ENCODE data around the gene LAMTOR2. TPM values are rescaled to one million over a fixed set of nuclear protein-coding genes. Genes with fewer than 3 reads are reported as not detected.
A peak's percentile ranks its signal among the peaks of the same experiment; 100 is the strongest.

Gene LAMTOR2
- total and polyA plus RNA-seq, 2 experiments from 2014 or later = 48.5 to 142 TPM

- Histone ChIP-seq H2AFZ (no peak overlapping the region), H3K4me3 (no peak overlapping the region), H3K9me2 (replicated peaks; ENCODE audit: insufficient read depth) (no peaks in the 10 kb centered on the region), H3K4me2 (no peak overlapping the region), H3K36me3 (replicated peaks; ENCODE audit: insufficient read depth, low read depth) (no peaks in the 10 kb centered on the region), H3K9me3 (ENCODE audit: low read depth) (no peaks in the 10 kb centered on the region), H3K27ac (peak overlapping the region; percentile 37), H3K27me3 (no peaks in the 10 kb centered on the region), H3K79me2 (peaks cover 26% of the 10 kb centered on the region), H3K4me1 (ENCODE audit: insufficient read depth) (peaks cover 9% of the 10 kb centered on the region), H4K20me1 (ENCODE audit: insufficient read depth, poor library complexity, severe bottlenecking) (peaks cover 22% of the 10 kb centered on the region)
- TF ChIP-seq, protein P1, sequence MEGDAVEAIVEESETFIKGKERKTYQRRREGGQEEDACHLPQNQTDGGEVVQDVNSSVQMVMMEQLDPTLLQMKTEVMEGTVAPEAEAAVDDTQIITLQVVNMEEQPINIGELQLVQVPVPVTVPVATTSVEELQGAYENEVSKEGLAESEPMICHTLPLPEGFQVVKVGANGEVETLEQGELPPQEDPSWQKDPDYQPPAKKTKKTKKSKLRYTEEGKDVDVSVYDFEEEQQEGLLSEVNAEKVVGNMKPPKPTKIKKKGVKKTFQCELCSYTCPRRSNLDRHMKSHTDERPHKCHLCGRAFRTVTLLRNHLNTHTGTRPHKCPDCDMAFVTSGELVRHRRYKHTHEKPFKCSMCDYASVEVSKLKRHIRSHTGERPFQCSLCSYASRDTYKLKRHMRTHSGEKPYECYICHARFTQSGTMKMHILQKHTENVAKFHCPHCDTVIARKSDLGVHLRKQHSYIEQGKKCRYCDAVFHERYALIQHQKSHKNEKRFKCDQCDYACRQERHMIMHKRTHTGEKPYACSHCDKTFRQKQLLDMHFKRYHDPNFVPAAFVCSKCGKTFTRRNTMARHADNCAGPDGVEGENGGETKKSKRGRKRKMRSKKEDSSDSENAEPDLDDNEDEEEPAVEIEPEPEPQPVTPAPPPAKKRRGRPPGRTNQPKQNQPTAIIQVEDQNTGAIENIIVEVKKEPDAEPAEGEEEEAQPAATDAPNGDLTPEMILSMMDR (IDR thresholded peaks at IDR 0.05; ENCODE audit: poor library complexity) = no peak
- TF ChIP-seq EZH2phosphoT487 (IDR thresholded peaks at IDR 0.05; ENCODE audit: low read depth, severe bottlenecking, unreplicated experiment) = no peak
- TF ChIP-seq EZH2 (IDR thresholded peaks at IDR 0.05; ENCODE audit: borderline replicate concordance) = no peak
- WGBS (ENCODE audit: low lambda C conversion rate, missing lambda C conversion rate) = 69% methylated on average over 5 of the region's 6 CpGs
- DNase-seq (ENCODE audit: low spot score) = no peak
Observed at GRCh38 chr1:156072251-156072650, 17.7 kb downstream of the LAMTOR2 start.

GRCh38 chr1:156073110-156073687 lies 18.6 kb downstream of the LAMTOR2 start:
- H3K79me2 ChIP-seq = peaks cover 36% of the 10 kb centered on the region
- H3K36me3 ChIP-seq (replicated peaks; ENCODE audit: insufficient read depth, low read depth) = no peaks in the 10 kb centered on the region
- H3K4me2 ChIP-seq = no peak overlapping the region
- peaks cover 13% of the 10 kb centered on the region for H3K4me1 ChIP-seq (ENCODE audit: insufficient read depth)
- no peak for DNase-seq (ENCODE audit: low spot score)
- no peaks in the 10 kb centered on the region for H3K27me3 ChIP-seq
- no peak overlapping the region for H2AFZ ChIP-seq
- H3K9me3 ChIP-seq (ENCODE audit: low read depth) = no peaks in the 10 kb centered on the region
- H3K9me2 ChIP-seq (replicated peaks; ENCODE audit: insufficient read depth) = no peaks in the 10 kb centered on the region
- H3K4me3 ChIP-seq = no peak overlapping the region
- H4K20me1 ChIP-seq (ENCODE audit: insufficient read depth, poor library complexity, severe bottlenecking) = peaks cover 31% of the 10 kb centered on the region
- 33% methylated on average over 1 of the region's 1 CpG for WGBS (ENCODE audit: low lambda C conversion rate, missing lambda C conversion rate)
- no peak for TF ChIP-seq EZH2 (IDR thresholded peaks at IDR 0.05; ENCODE audit: borderline replicate concordance)
- TF ChIP-seq, protein P1 (IDR thresholded peaks at IDR 0.05; ENCODE audit: poor library complexity) = no peak
- TF ChIP-seq EZH2phosphoT487 (IDR thresholded peaks at IDR 0.05; ENCODE audit: low read depth, severe bottlenecking, unreplicated experiment) = no peak
- no peak overlapping the region for H3K27ac ChIP-seq

- Histone ChIP-seq H3K4me1 (ENCODE audit: insufficient read depth) (peaks cover 15% of the 10 kb centered on the region), H3K27ac (no peak overlapping the region), H3K9me3 (ENCODE audit: low read depth) (no peaks in the 10 kb centered on the region), H3K27me3 (no peaks in the 10 kb centered on the region), H3K4me3 (no peak overlapping the region), H3K79me2 (peaks cover 41% of the 10 kb centered on the region), H3K36me3 (replicated peaks; ENCODE audit: insufficient read depth, low read depth) (no peaks in the 10 kb centered on the region), H4K20me1 (ENCODE audit: insufficient read depth, poor library complexity, severe bottlenecking) (peaks cover 37% of the 10 kb centered on the region), H2AFZ (no peak overlapping the region), H3K9me2 (replicated peaks; ENCODE audit: insufficient read depth) (no peaks in the 10 kb centered on the region), H3K4me2 (no peak overlapping the region)
- TF ChIP-seq, protein P1 (IDR thresholded peaks at IDR 0.05; ENCODE audit: poor library complexity) = no peak
- no peak for TF ChIP-seq EZH2phosphoT487 (IDR thresholded peaks at IDR 0.05; ENCODE audit: low read depth, severe bottlenecking, unreplicated experiment)
- TF ChIP-seq EZH2 (IDR thresholded peaks at IDR 0.05; ENCODE audit: borderline replicate concordance) = no peak
- 41% methylated on average over 5 of the region's 5 CpGs for WGBS (ENCODE audit: low lambda C conversion rate, missing lambda C conversion rate)
- no peak for DNase-seq (ENCODE audit: low spot score)
Observed at GRCh38 chr1:156073740-156074139, 19.2 kb downstream of the LAMTOR2 start.
